Measurements from ENCODE around the gene SERPINA7. TPM values are rescaled to one million over a fixed set of nuclear protein-coding genes. Genes with fewer than 3 reads are reported as not detected.

SERPINA7 gene
- total RNA-seq, 2 donors from 2014 or later, result not detected

Other genes with a start within 250 kb of the SERPINA7 start
- 1 to 10 TPM; 4.8 to 6.3 TPM for gene NRK, start 216.2 kb downstream of the SERPINA7 start, total RNA-seq
- gene PWWP3B, start 129.6 kb upstream of the SERPINA7 start, total RNA-seq, result under 1 TPM; 0.38 to 0.93 TPM

Measured in posterior vena cava (tissue), 2 donors.